K562 (cell line): ENCODE measurements around the gene IPO13. TPM values are rescaled to one million over a fixed set of nuclear protein-coding genes. Genes with fewer than 3 reads are reported as not detected.

ENCODE experiments used
- HMG20A ChIP-seq: fragments of 450-650 bp; formaldehyde crosslinking; conservative IDR thresholded peaks from 2 replicates; pipeline ENCODE4 v1.4.0; 2020; ENCODE audit warnings: mild to moderate bottlenecking, mixed read lengths
- HNRNPL ChIP-seq: fragments of 200-400 bp; formaldehyde crosslinking; IDR thresholded peaks from 2 replicates; pipeline ENCODE4 v1.6.1; 2017; ENCODE audit warnings: low read depth, mild to moderate bottlenecking, low read length
- ILK ChIP-seq: fragments of 450-650 bp; IDR thresholded peaks from 2 replicates; pipeline ENCODE4 v1.6.1; 2016; ENCODE audit warnings: missing genetic modification characterization, low read depth, mild to moderate bottlenecking, missing compliant biosample characterization, moderate library complexity, borderline replicate concordance
- KDM5B ChIP-seq: fragments of 200-600 bp; sonication (generic); IDR thresholded peaks from 2 replicates; pipeline ENCODE4 v1.6.1; 2012; ENCODE audit warnings: low read depth, mild to moderate bottlenecking, moderate library complexity, low read length, control low read depth, inconsistent platforms; ENCODE audit not compliant: insufficient replicate concordance
- MED1 ChIP-seq: sonication (generic); formaldehyde crosslinking; IDR thresholded peaks from 2 replicates; pipeline ENCODE4 v1.8.1; 2023; ENCODE audit warnings: missing genetic modification reagents, borderline replicate concordance
- POLR2B ChIP-seq: fragments of 450-650 bp; IDR thresholded peaks from 2 replicates; pipeline ENCODE4 v1.6.1; 2018; ENCODE audit warnings: low read depth; ENCODE audit not compliant: partially characterized antibody
- XRCC5 ChIP-seq: fragments of 200-400 bp; formaldehyde crosslinking; IDR thresholded peaks from 2 replicates; pipeline ENCODE4 v1.6.1; 2017; ENCODE audit warnings: low read depth, mild to moderate bottlenecking, low read length
- polyA plus RNA-seq, 8 experiments: library from polyadenylated mRNA; depleted of rRNA in 4 of 8; stranded (reverse) in 5 of 8; unstranded in 3 of 8; fragments of >200 nt; fragmentation: Nextera tagmentation in 2 of 8; fragmentation: Illumina TruSeq in 1 of 8; extraction: Ambion mirVana in 2 of 8; extraction: Trizol in 1 of 8; gene quantifications; 2 replicates each; pipeline versions ENCODE4 v1.2.1 to v1.2.3, GENCODE V29; 2011 to 2014; ENCODE audit warnings: inconsistent platforms in 1 of 8, missing spikeins in 1 of 8
- total RNA-seq, 7 experiments: library from RNA; depleted of rRNA in 6 of 7; stranded (reverse); fragments of >200 nt in 6 of 7; fragmentation: Illumina TruSeq in 2 of 7; extraction: Trizol in 2 of 7; gene quantifications; 2 replicates each; pipeline versions ENCODE4 v1.2.1 to v1.2.3, GENCODE V29; 2011 to 2021; ENCODE audit warnings: low replicate concordance in 1 of 7
- TF ChIP-seq, protein P1 (sequence below), 2 experiments: fragments of 450-650 bp; IDR thresholded peaks; 2 replicates each; pipeline ENCODE4 v1.6.1; 2016; ENCODE audit warnings: mild to moderate bottlenecking in 2 of 2, borderline replicate concordance in 1 of 2, low read depth in 1 of 2, moderate library complexity in 1 of 2
- TF ChIP-seq, protein P2 (sequence below): fragments of 250-450 bp; sonication (Bioruptor Pico); IDR thresholded peaks from 2 replicates; pipeline ENCODE4 v1.4.0; 2020; ENCODE audit warnings: mild to moderate bottlenecking, moderate library complexity, borderline replicate concordance
- TF ChIP-seq, protein P3 (sequence below): fragments of 250-450 bp; sonication (Bioruptor Pico); IDR thresholded peaks from 2 replicates; pipeline ENCODE4 v1.4.0; 2020; ENCODE audit warnings: mild to moderate bottlenecking, moderate library complexity

Gene IPO13
- total and polyA plus RNA-seq, 9 of the 15 experiments (the other 6 are each of a cell fraction or from before 2014, with no cell fraction given) = 7.0 to 30.8 (median 16.2) TPM

DNA sequence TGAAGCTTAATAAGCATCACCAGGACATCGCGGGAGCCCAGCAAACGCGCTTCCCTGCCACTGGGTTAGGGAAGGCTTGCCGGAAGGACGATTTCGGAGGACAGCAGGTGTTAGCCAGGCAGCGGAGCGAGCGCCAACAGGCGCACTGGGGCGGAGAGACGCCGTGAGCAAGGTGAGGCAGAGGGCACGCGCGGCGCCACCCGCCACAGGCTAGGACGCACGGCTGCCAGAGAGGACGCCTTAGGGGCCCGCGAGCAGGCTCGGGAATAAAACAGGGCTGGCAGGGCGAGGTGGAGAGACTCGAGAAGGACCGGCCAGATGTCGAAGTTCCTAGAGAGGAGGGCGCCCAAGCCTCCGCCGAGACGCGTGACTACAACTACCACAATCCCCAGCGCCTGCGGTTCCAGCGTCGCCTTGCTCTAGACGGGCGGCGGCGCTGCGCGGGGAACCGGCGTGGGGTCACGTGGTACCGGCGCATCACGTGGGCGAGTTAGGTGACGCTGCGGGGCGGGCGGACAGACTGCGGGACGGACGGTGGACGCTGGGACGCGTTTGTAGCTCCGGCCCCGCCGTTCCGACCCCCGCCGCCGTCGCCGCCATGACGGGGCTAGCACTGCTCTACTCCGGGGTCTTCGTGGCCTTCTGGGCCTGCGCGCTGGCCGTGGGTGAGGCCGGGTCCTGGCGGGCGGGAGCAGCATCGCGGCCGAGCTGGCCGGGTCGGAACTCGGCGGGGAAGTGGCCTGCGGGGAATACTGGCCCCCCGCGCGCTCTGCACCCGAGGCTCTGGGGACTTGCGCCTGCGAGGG, 27.9 kb downstream of the IPO13 start, which contains the start of gene ATP6V0B (continued):
- TF ChIP-seq, protein P1, sequence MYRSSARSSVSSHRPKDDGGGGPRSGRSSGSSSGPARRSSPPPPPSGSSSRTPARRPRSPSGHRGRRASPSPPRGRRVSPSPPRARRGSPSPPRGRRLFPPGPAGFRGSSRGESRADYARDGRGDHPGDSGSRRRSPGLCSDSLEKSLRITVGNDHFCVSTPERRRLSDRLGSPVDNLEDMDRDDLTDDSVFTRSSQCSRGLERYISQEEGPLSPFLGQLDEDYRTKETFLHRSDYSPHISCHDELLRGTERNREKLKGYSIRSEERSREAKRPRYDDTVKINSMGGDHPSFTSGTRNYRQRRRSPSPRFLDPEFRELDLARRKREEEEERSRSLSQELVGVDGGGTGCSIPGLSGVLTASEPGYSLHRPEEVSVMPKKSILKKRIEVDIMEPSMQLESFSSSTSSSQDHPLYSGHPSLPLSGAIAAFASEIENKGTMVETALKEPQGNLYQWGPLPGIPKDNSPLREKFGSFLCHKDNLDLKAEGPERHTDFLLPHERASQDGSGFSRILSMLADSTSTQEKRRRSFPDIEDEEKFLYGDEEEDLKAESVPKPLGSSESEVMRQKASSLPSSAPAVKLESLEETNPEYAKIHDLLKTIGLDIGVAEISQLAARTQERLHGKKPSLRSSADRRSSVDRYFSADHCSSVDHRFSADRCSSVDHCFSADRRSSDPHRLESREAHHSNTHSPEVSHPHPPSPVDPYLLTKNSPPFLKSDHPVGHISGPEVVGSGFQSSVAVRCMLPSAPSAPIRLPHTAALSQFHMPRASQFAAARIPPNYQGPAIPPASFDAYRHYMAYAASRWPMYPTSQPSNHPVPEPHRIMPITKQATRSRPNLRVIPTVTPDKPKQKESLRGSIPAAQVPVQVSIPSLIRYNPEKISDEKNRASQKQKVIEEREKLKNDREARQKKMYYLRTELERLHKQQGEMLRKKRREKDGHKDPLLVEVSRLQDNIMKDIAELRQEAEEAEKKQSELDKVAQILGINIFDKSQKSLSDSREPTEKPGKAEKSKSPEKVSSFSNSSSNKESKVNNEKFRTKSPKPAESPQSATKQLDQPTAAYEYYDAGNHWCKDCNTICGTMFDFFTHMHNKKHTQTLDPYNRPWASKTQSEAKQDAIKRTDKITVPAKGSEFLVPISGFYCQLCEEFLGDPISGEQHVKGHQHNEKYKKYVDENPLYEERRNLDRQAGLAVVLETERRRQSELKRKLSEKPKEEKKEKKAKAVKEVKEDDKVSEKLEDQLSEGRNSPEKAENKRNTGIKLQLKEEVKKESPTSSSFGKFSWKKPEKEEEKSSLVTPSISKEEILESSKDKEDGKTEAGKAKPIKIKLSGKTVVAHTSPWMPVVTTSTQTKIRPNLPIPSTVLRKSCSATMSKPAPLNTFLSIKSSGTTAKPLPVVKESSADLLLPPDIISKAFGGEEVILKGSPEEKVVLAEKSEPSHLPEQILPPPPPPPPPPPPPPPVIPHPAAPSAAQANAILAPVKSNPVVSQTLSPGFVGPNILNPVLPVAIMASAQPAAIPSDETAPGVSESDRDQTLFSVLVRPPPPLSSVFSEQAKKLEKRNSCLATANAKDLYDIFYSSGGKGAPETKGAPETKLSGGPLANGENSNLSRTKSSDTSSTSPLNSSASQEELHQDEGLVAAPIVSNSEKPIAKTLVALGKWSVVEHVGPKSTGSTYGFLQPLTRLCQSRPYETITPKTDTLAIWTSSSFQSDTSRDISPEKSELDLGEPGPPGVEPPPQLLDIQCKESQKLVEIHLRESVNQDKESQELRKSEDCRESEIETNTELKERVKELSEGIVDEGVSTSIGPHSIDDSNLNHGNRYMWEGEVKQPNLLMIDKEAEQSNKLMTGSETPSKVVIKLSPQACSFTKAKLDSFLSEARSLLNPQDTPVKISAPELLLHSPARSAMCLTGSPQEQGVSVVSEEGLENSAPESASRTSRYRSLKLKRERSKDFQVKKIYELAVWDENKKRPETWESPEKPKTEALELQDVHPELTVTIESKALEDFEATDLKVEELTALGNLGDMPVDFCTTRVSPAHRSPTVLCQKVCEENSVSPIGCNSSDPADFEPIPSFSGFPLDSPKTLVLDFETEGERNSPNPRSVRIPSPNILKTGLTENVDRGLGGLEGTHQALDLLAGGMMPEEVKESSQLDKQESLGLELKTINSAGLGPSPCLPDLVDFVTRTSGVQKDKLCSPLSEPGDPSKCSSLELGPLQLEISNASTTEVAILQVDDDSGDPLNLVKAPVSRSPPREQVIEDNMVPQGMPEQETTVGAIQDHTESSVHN (IDR thresholded peaks at IDR 0.05; ENCODE audit: borderline replicate concordance in 1 of 2, low read depth in 1 of 2) = no peak
- 0 out of 2 replicates have a peak, but pooled peaks have one; percentile 36 for TF ChIP-seq XRCC5
- no peak for TF ChIP-seq HNRNPL
- TF ChIP-seq POLR2B = peak; percentile 76
- TF ChIP-seq, protein P2, sequence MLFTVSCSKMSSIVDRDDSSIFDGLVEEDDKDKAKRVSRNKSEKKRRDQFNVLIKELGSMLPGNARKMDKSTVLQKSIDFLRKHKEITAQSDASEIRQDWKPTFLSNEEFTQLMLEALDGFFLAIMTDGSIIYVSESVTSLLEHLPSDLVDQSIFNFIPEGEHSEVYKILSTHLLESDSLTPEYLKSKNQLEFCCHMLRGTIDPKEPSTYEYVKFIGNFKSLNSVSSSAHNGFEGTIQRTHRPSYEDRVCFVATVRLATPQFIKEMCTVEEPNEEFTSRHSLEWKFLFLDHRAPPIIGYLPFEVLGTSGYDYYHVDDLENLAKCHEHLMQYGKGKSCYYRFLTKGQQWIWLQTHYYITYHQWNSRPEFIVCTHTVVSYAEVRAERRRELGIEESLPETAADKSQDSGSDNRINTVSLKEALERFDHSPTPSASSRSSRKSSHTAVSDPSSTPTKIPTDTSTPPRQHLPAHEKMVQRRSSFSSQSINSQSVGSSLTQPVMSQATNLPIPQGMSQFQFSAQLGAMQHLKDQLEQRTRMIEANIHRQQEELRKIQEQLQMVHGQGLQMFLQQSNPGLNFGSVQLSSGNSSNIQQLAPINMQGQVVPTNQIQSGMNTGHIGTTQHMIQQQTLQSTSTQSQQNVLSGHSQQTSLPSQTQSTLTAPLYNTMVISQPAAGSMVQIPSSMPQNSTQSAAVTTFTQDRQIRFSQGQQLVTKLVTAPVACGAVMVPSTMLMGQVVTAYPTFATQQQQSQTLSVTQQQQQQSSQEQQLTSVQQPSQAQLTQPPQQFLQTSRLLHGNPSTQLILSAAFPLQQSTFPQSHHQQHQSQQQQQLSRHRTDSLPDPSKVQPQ (CRISPR knock-in tag) = peak; percentile 87; the same call in 1 of the 2 replicates
- peak; percentile 61 for TF ChIP-seq KDM5B
- TF ChIP-seq MED1 (CRISPR knock-in tag) = no peak
- TF ChIP-seq HMG20A = no peak
- no peak for TF ChIP-seq ILK
- TF ChIP-seq, protein P3, sequence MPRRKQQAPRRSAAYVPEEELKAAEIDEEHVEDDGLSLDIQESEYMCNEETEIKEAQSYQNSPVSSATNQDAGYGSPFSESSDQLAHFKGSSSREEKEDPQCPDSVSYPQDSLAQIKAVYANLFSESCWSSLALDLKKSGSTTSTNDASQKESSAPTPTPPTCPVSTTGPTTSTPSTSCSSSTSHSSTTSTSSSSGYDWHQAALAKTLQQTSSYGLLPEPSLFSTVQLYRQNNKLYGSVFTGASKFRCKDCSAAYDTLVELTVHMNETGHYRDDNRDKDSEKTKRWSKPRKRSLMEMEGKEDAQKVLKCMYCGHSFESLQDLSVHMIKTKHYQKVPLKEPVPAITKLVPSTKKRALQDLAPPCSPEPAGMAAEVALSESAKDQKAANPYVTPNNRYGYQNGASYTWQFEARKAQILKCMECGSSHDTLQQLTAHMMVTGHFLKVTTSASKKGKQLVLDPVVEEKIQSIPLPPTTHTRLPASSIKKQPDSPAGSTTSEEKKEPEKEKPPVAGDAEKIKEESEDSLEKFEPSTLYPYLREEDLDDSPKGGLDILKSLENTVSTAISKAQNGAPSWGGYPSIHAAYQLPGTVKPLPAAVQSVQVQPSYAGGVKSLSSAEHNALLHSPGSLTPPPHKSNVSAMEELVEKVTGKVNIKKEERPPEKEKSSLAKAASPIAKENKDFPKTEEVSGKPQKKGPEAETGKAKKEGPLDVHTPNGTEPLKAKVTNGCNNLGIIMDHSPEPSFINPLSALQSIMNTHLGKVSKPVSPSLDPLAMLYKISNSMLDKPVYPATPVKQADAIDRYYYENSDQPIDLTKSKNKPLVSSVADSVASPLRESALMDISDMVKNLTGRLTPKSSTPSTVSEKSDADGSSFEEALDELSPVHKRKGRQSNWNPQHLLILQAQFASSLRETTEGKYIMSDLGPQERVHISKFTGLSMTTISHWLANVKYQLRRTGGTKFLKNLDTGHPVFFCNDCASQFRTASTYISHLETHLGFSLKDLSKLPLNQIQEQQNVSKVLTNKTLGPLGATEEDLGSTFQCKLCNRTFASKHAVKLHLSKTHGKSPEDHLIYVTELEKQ (CRISPR knock-in tag) = no peak
